ENCODE results near the gene PSG1. TPM values are rescaled to one million over a fixed set of nuclear protein-coding genes. Genes with fewer than 3 reads are reported as not detected.
"Not testable (repeated sequence)": the region's sequence is repeated elsewhere in the genome, so short reads cannot be mapped to it uniquely, and the experiment has no call there.

The PSG1 gene
- total RNA-seq, 2 experiments from 2014 or later: not detected

DNA sequence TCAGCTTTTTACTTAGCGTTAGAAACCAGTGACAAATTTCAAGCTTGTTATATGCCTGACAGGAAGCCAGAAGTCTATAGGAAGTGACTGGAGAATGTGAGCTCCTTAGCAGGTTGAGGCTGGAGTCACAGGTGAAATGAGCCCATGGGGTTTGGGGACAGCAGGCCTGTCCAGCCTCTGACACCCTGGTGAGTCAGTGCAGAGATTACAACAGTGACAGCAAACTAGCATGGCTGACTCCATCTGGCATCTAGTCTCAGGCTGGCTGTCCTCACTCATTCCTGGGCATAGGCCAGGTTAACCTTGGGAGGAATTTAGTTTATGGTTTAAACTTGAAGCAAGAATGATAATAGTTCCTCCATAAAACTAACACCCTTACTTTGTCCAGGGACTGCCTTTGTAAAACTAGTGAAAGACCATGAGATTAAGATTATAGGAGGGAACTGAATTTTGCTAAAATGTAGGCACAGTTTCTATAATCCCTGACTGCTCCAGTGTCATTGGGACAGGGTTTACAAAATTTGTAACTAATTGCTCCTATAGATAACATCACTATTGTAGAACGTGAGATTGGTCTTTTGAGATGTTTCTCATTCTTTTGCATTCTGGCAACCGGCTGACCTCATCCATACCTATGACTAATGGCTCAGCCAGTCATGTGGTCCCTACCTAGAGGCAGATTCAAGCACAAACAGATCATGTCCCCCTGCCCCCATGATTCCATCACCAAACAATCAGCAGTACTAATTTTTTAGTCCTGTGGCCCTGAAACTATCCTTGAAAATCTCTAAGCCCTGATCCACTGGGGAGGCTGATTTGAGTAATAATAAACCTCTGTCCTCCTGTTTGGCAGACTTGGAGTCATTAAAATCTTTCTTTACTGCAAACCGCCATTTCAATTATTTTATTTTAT is 4.4 kb downstream of the PSG1 start:
- H3K27me3 Mint-ChIP-seq (ENCODE audit: low read depth); H3K27ac Mint-ChIP-seq; DNase-seq: not testable (repeated sequence)

DNA sequence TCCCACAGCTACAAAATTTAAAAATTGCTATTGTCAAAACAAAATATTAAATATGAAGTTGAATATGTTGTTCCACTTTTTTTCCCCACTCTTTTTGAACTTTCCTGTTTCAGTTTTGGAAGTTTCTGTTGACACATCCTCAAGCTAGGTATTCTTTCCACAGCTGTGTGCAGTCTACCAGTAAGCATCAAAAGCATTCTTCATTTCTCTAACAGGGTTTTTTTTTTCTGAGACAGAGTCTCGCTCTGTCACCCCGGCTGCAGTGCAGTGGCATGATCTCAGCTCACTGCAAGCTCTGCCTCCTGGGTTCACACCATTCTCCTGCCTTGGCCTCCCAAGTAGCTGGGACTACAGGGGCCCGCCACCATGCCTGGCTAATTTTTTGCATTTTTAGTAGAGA is 5.4 kb downstream of the PSG1 start:
- CTCF ChIA-PET: interaction anchor here (1.8 kb wide), 1 partner anchor 11 kb away, joined by 6 read pairs; no protein-coding TSS in a partner anchor

More for the DNA sequence above, 4.4 kb downstream of the PSG1 start:
- CTCF ChIA-PET: interaction anchor here (1.8 kb wide), 1 partner anchor 10 kb away, joined by 6 read pairs; no protein-coding TSS in a partner anchor
- intact Hi-C loops (cut with micrococcal nuclease); H3K36me3 Mint-ChIP-seq (ENCODE audit: low read depth); H3K4me3 Mint-ChIP-seq; H3K4me1 Mint-ChIP-seq (ENCODE audit: low read depth); H3K9me3 Mint-ChIP-seq: not testable (repeated sequence)

DNA sequence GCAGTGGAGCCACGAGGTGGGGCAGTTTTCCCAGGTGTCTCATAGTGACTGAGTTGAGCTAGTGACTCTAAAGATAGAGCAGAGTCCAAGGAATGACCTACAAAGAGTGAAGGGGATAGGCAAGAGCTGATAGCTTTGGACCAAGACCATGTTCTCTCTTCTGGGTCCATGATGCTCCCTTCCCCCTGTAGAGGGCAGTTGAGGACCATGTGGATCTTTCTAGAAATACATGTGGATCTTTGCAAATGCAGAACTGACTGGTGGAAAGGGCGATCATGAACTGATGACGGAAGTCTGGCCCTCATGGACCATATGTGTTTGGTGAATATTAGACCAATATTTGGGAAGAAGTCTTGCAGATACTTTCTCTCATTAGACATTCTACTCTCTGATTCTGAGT is 6.9 kb downstream of the PSG1 start:
- DNase-seq: no peak
- Mint-ChIP-seq H3K27ac (no peak overlapping the region), H3K4me1 (ENCODE audit: low read depth) (no peaks in the 10 kb centered on the region), H3K27me3 (ENCODE audit: low read depth) (peaks cover 4% of the 10 kb centered on the region), H3K36me3 (ENCODE audit: low read depth) (no peaks in the 10 kb centered on the region), H3K9me3 (no peaks in the 10 kb centered on the region), H3K4me3 (no peak overlapping the region)
- intact Hi-C loops (cut with micrococcal nuclease): no loop called here
- CTCF ChIA-PET: no interaction called here

More for the DNA sequence above, 5.4 kb downstream of the PSG1 start:
- H3K36me3 Mint-ChIP-seq (ENCODE audit: low read depth); DNase-seq; H3K9me3 Mint-ChIP-seq; H3K4me3 Mint-ChIP-seq; intact Hi-C loops (cut with micrococcal nuclease); H3K4me1 Mint-ChIP-seq (ENCODE audit: low read depth); H3K27ac Mint-ChIP-seq; H3K27me3 Mint-ChIP-seq (ENCODE audit: low read depth): not testable (repeated sequence)

DNA sequence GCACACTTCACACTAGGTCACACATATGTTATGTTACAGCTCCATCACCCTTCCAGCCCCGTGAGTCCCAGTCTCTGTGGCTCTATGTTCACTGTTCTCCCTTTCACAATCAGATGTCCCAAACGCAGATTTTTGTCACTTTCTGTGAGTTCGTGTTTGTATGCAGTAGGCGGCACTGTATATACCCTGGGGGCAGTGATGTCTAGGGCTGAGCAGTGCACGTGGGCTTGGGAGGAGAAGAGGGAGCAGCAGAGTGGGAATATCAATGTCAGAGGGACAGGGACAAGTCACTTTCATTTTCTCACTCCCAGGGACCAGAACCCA is 22.0 kb downstream of the PSG1 start:
- Mint-ChIP-seq H3K4me1 (ENCODE audit: low read depth) (no peaks in the 10 kb centered on the region), H3K27ac (no peak overlapping the region), H3K27me3 (ENCODE audit: low read depth) (peaks cover 6% of the 10 kb centered on the region), H3K4me3 (no peak overlapping the region), H3K9me3 (peaks cover 2% of the 10 kb centered on the region), H3K36me3 (ENCODE audit: low read depth) (no peaks in the 10 kb centered on the region)
- intact Hi-C loops (cut with micrococcal nuclease): no loop called here
- CTCF ChIA-PET: interaction anchor here (0.6 kb wide), 1 partner anchor 138 kb away, joined by 3 read pairs; no protein-coding TSS in a partner anchor
- DNase-seq: no peak

DNA sequence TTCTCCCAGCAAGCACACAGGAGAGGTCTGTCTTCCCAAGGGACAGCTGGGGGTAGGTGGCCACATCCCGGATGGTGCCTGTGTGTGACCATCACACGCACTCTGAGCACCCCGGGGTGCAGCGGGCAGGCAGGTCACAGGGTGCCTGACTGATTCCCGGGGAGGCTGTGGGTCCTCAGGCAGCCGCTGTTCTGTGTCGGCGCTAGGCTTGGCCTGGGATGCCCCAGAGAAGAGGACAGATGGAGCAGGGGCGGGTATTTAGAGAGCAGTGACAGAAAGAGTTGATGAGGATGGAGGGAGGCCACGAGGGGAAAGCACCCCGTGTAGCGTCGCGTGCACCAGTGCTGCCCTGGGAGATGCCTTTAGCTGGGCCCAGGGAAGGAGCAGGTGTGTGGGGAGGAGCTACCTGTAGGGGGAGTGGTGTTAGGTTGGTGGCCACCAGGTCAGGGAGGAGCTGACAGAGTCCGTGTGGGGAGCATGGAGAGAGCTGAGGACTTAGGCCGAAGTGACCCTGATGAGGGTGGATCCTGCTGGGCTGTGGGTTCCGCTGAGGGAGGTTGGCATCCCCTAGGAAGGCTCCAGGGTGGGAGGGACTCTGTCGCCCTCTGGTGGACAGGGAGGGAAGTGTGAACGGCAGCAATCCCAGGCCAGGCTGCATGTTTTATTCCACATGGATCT is 22.5 kb downstream of the PSG1 start:
- H3K27ac Mint-ChIP-seq; H3K36me3 Mint-ChIP-seq (ENCODE audit: low read depth); intact Hi-C loops (cut with micrococcal nuclease); H3K4me1 Mint-ChIP-seq (ENCODE audit: low read depth); H3K27me3 Mint-ChIP-seq (ENCODE audit: low read depth); H3K9me3 Mint-ChIP-seq; H3K4me3 Mint-ChIP-seq: not testable (repeated sequence)
- CTCF ChIA-PET: interaction anchor here (0.6 kb wide), 1 partner anchor 138 kb away, joined by 3 read pairs; no protein-coding TSS in a partner anchor
- DNase-seq: peak; percentile 27

DNA sequence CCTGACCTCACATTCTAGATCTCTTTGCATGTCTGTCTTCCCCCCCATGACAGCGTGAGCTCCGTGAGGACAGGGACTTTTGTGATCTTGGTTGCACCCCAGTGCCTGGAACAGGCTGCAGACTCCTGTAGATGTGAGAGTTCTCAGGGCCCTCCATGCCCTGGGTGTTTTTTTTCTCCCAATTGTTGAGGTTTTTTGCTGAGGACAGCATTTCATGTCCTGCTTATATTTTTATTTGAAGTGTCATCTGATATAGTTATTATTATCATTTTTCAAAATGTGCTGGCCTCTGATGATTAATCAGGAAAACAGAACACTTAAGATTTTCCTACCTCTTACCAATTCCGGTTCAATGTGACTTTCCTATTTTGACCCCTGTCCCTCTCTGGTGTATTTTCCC is 24.8 kb downstream of the PSG1 start:
- not testable (repeated sequence) for H3K27ac Mint-ChIP-seq; H3K36me3 Mint-ChIP-seq (ENCODE audit: low read depth)

DNA sequence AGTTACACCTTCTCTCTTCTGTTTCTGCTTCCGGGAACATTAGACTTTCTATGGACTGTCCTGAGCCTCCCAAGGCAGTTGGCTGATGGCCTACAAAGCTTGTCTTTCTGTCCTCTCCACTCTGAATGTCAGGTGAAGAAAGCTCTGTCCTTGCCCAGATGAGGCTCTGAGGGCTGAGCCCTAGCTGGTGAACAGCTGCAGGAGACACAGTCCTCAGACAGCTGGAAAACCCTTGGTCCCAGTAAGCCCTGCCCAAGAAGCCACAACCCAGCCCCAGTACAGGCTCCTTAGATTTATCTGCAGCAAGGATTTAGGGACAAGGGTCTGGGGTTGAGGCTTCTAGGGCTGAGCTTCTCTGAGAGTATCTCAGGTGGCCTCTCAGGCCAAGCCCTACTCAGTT is 26.3 kb downstream of the PSG1 start:
- intact Hi-C loops (cut with micrococcal nuclease); H3K36me3 Mint-ChIP-seq (ENCODE audit: low read depth); H3K27me3 Mint-ChIP-seq (ENCODE audit: low read depth); H3K4me3 Mint-ChIP-seq; DNase-seq; H3K27ac Mint-ChIP-seq; CTCF ChIA-PET; H3K4me1 Mint-ChIP-seq (ENCODE audit: low read depth); H3K9me3 Mint-ChIP-seq: not testable (repeated sequence)

More for the DNA sequence above, 24.8 kb downstream of the PSG1 start:
- H3K4me1 Mint-ChIP-seq (ENCODE audit: low read depth); H3K4me3 Mint-ChIP-seq; intact Hi-C loops (cut with micrococcal nuclease); H3K9me3 Mint-ChIP-seq; DNase-seq; CTCF ChIA-PET; H3K27me3 Mint-ChIP-seq (ENCODE audit: low read depth): not testable (repeated sequence)

DNA sequence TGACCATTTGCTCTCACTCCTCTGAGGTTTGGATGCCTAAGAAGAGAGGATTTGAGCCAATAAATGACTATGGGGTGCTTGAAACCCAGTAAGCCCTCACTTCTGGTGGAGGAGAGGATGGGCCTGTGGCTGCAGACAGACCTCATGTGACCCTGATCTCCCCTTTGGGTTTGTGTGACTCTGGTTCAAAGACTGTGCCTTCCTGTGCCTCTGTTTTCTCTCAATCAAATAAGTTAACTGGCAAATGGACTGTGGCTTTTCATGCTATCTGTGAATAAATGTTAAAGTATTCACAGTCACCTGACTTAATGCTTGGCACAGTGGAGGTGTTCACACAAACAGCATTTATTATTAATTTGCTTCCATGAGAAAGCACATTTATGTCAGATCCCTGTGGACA is 26.7 kb downstream of the PSG1 start:
- CTCF ChIA-PET: interaction anchor here (0.6 kb wide), 1 partner anchor 1071 kb away, joined by 3 read pairs; no protein-coding TSS in a partner anchor
- intact Hi-C loops (cut with micrococcal nuclease); H3K36me3 Mint-ChIP-seq (ENCODE audit: low read depth); H3K27me3 Mint-ChIP-seq (ENCODE audit: low read depth); H3K27ac Mint-ChIP-seq; DNase-seq; H3K9me3 Mint-ChIP-seq; H3K4me3 Mint-ChIP-seq; H3K4me1 Mint-ChIP-seq (ENCODE audit: low read depth): not testable (repeated sequence)

DNA sequence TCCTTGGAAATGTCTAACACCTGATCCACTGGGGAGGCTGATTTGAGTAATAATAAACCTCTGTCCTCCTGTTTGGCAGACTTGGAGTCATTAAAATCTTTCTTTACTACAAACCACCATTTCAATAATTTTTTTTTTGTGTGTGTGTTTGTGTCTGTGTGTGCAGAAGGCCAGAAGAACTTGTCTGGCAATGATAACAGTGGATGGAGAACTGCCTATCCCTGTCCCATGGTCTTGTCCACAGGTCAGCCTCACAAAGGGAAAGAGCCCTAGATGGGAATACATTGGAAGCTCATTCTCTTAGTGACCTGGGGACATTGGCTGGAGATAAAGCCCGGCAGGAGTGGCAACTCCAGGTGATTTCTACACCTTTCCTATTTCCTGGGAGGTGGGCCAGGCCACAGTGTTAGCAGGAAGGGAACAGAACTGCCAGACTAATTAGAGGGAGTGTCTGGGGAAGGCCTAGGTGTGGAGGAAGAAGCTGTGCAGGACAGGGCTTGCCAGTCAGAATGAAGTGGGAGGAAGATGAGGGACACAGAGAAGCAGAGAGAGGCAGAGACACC is 27.7 kb downstream of the PSG1 start:
- intact Hi-C loops (cut with micrococcal nuclease); H3K36me3 Mint-ChIP-seq (ENCODE audit: low read depth); CTCF ChIA-PET; H3K4me3 Mint-ChIP-seq; H3K27ac Mint-ChIP-seq; H3K4me1 Mint-ChIP-seq (ENCODE audit: low read depth); H3K27me3 Mint-ChIP-seq (ENCODE audit: low read depth); H3K9me3 Mint-ChIP-seq; DNase-seq: not testable (repeated sequence)

DNA sequence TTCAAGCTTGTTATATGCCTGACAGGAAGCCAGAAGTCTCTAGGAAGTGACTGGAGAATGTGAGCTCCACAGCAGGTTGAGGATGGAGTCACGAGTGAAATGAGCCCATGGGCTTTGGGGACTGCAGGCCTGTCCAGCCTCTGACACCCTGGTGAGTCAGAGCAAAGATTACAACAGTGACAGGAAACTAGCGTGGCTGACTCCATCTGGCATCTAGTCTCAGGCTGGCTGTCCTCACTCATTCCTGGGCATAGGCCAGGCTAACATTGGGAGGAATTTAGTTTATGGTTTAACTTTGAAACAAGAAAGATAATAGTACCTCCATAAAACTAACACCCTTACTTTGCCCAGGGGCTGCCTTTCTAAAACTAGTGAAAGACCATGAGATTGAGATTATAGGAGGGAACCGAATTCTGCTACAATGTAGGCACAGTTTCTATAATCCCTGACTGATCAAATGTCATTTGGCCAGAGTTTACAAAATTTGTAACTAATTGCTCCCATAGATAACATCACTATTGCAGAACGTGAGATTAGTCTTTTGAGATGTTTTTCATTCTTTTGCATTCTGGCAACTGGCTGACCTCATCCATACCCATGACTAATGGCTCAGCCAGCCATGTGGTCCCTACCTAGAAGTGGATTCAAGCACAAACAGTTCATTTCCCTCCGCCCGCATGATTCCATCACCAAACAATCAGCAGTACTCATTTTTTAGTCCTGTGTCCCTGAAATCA is 28.4 kb downstream of the PSG1 start:
- peaks cover 6% of the 10 kb centered on the region for H3K27me3 Mint-ChIP-seq (ENCODE audit: low read depth)
- H3K4me1 Mint-ChIP-seq (ENCODE audit: low read depth): no peaks in the 10 kb centered on the region
- CTCF ChIA-PET: no interaction called here
- H3K4me3 Mint-ChIP-seq: no peak overlapping the region
- H3K36me3 Mint-ChIP-seq (ENCODE audit: low read depth): no peaks in the 10 kb centered on the region
- no peak for DNase-seq
- no peak overlapping the region for H3K27ac Mint-ChIP-seq
- intact Hi-C loops (cut with micrococcal nuclease): no loop called here
- peaks cover 2% of the 10 kb centered on the region for H3K9me3 Mint-ChIP-seq

DNA sequence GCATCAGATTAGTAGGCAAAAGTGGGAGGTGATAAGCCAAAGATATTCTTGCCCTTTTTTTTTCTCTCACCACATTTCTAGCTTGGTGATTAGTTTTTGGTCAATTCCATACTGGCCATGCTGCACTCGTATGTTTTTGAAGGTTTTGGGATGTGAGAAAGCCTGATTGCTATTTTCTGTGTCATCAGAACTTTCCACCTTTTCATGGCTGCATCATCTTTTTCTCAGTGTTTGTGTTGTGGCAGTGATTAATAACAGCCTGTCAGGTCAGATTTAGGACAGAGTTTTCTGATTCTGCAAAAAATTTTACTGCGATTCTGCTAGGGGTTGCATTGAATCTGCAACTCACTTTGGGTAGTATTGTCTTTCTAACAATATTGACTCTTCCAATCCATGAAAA is 32.9 kb downstream of the PSG1 start:
- intact Hi-C loops (cut with micrococcal nuclease): no loop called here
- no peak for DNase-seq
- Mint-ChIP-seq H3K36me3 (ENCODE audit: low read depth) (no peaks in the 10 kb centered on the region), H3K4me1 (ENCODE audit: low read depth) (no peaks in the 10 kb centered on the region), H3K9me3 (no peaks in the 10 kb centered on the region), H3K27ac (no peak overlapping the region), H3K4me3 (no peak overlapping the region), H3K27me3 (ENCODE audit: low read depth) (peaks cover 7% of the 10 kb centered on the region)
- CTCF ChIA-PET: no interaction called here

DNA sequence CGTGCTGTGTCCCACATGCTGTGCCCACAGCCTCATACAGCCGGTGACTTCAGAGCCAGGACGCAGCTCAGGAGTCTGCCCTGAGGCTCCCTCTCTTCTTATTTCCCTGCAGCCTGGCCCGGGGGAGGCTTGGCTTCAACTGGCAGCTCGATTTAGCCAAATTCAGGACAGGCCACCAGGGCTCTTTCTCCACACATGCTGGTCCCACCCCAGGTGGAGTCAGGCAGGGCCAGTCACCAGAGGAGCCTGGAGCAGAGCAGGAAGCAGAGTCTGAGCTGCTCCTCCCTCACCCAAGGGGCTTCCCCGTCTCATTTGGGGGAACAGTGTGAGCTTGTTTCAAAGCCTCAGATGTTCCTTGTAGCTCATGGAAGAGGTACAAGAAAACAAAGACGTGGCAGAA is 35.9 kb downstream of the PSG1 start:
- H3K4me1 Mint-ChIP-seq (ENCODE audit: low read depth); H3K4me3 Mint-ChIP-seq; H3K36me3 Mint-ChIP-seq (ENCODE audit: low read depth); DNase-seq; CTCF ChIA-PET; H3K9me3 Mint-ChIP-seq; intact Hi-C loops (cut with micrococcal nuclease); H3K27ac Mint-ChIP-seq: not testable (repeated sequence)
- H3K27me3 Mint-ChIP-seq (ENCODE audit: low read depth): peaks cover 16% of the 10 kb centered on the region
